Hematopoietic multipotent progenitor cell (in vitro differentiated cells): ENCODE results near the gene AZGP1. TPM values are rescaled to one million over a fixed set of nuclear protein-coding genes. Genes with fewer than 3 reads are reported as not detected.
"Not testable (repeated sequence)": the region's sequence is repeated elsewhere in the genome, so short reads cannot be mapped to it uniquely, and the experiment has no call there.

Source experiments
- DNase-seq, 3 donors: peaks; one replicate each; pipeline ENCODE4 v3.0.0-alpha.2; 2011 to 2015; ENCODE audit warnings: low read depth in 2 of 3, low spot score in 2 of 3
- total RNA-seq: library from RNA; depleted of rRNA; stranded (reverse); fragments of >200 nt; gene quantifications from one replicate; pipeline ENCODE4 v1.2.3, GENCODE V29; 2012

AZGP1 gene
- total RNA-seq, 1 donor = not detected

- DNase-seq = not testable (repeated sequence)
Measured at GRCh38 chr7:99954643-99955042, 21.2 kb downstream of the AZGP1 start.

- no peak for DNase-seq
Measured at GRCh38 chr7:99953649-99954048, 22.2 kb downstream of the AZGP1 start.

- not testable (repeated sequence) for DNase-seq
Measured at GRCh38 chr7:99952649-99953048, 23.2 kb downstream of the AZGP1 start.

GRCh38 chr7:99950819-99951218, 25.0 kb downstream of the AZGP1 start:
- DNase-seq = not testable (repeated sequence)

GRCh38 chr7:99949645-99950228, 26.1 kb downstream of the AZGP1 start:
- DNase-seq = peak in 2 of 3 donors; percentile 17 to 49

GRCh38 chr7:99947608-99948007, 28.2 kb downstream of the AZGP1 start:
- no peak for DNase-seq

GRCh38 chr7:99944497-99945070, 31.2 kb downstream of the AZGP1 start:
- DNase-seq = no peak

- peak in 2 of 3 donors; percentile 14 to 32 for DNase-seq
Measured at GRCh38 chr7:99943641-99944496, 32.0 kb downstream of the AZGP1 start.

- no peak for DNase-seq
Measured at GRCh38 chr7:99938296-99938695, 37.5 kb downstream of the AZGP1 start.

GRCh38 chr7:99935009-99935408, 40.8 kb downstream of the AZGP1 start:
- peak in 1 of 3 donors; percentile 10 for DNase-seq

GRCh38 chr7:99930376-99930775, 45.5 kb downstream of the AZGP1 start:
- no peak for DNase-seq

- DNase-seq = no peak
Measured at GRCh38 chr7:99929730-99930053, 46.1 kb downstream of the AZGP1 start.

- peak in 2 of 3 donors; percentile 48 to 74 for DNase-seq
Measured at GRCh38 chr7:99928994-99929729, 46.7 kb downstream of the AZGP1 start, which contains the start of gene GJC3. GJC3 (minus strand) TSS chr7:99929620; CDS start chr7:99929620, 0 bp downstream.

GRCh38 chr7:99928188-99928587, 47.6 kb downstream of the AZGP1 start:
- DNase-seq = no peak

- no peak for DNase-seq
Measured at GRCh38 chr7:99927536-99927935, 48.3 kb downstream of the AZGP1 start.

GRCh38 chr7:99926321-99926720, 49.5 kb downstream of the AZGP1 start:
- no peak for DNase-seq

GRCh38 chr7:99923200-99923599, 52.6 kb downstream of the AZGP1 start:
- DNase-seq = no peak

GRCh38 chr7:99920149-99920548, 55.7 kb downstream of the AZGP1 start:
- DNase-seq = peak in 1 of 3 donors; percentile 36

GRCh38 chr7:99919814-99920112, 56.1 kb downstream of the AZGP1 start:
- no peak for DNase-seq

- DNase-seq = peak; percentile 76 to 94 (median 92)
Measured at GRCh38 chr7:99918959-99919813, 56.6 kb downstream of the AZGP1 start, which contains the start of gene TRIM4. TRIM4 (minus strand) TSS chr7:99919530; CDS start chr7:99919401, 129 bp downstream.
